NCI-H2107 treated with DMSO at 0.1 percent for 48 hours (cell line): ENCODE measurements around the gene UTP25.
"Not testable (repeated sequence)": the region's sequence is repeated elsewhere in the genome, so short reads cannot be mapped to it uniquely, and the experiment has no call there.

Experiments
- DNase-seq: peaks from one replicate; lab custom pipeline; 2025; ENCODE audit not compliant: unreplicated experiment; lab: John Stamatoyannopoulos, UW

UTP25 gene

DNA sequence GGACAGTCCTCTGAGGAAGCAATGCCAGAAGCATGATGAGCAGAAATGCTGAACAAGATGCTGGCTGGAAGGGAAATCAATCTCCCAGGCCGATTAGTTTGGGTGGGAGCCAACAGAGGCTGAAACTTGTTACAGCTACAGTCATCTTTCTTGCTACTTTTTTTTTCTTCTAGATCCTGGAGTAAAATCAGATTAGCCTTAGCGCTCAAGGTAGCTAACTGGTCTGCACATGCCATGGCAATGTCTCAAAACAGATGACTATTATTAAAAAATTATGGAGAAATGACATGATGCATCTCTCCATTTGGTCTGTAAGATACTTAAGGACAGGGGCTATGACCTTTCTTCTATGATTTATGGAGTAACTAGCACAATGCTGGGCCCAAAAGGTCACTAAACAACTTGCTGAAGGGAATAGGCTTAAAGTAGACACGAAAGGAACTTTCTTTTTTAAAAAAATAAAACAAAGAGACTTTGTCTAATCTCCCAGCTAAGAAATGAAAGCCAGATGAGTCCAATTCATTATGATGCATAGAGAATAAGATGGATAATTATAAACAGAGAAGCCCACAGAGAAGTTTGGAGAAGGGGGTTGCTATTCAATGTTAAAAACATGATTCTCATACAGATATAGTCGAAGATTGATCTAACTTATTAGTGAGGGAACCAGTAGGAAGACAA lies 42.5 kb downstream of the UTP25 start:
- DNase-seq = no peak

DNA sequence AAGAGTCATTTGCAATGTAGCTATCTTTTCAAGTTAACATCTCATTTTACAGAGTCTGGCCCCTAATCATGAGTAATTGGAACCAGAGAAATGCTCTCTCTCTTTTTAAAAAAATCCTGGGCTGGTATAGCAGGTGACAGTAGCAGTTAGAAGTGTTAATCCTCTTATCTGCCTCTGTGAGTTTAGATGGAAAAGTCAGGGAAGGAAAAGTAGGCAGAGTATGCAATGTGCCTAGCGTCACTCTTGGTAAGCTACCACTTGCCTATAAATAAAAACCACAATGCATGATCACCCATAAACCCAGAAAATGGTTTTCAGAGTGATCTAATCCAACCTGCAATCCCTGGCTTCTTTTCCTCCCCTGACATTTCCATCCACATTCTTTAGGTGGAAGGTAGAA lies 43.2 kb downstream of the UTP25 start:
- no peak for DNase-seq

DNA sequence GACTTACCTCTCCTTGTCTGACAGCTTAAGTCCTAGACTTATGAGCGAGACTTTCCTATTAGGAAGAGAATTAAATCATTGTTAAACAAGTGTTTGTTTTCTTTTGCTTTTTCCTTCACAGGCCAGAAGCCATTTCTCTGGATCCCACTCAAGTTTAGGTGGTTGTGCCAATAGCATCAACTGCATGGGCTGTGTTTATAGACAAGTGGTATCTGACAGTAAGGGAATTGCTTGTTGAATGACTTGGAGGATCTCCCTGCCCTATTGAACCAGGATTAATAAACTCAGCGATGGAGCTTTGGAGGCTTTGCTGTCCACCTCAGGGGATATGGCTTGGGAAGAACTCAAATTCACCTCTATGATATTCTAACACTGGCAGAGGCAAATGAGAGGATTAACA lies 43.7 kb downstream of the UTP25 start:
- no peak for DNase-seq

DNA sequence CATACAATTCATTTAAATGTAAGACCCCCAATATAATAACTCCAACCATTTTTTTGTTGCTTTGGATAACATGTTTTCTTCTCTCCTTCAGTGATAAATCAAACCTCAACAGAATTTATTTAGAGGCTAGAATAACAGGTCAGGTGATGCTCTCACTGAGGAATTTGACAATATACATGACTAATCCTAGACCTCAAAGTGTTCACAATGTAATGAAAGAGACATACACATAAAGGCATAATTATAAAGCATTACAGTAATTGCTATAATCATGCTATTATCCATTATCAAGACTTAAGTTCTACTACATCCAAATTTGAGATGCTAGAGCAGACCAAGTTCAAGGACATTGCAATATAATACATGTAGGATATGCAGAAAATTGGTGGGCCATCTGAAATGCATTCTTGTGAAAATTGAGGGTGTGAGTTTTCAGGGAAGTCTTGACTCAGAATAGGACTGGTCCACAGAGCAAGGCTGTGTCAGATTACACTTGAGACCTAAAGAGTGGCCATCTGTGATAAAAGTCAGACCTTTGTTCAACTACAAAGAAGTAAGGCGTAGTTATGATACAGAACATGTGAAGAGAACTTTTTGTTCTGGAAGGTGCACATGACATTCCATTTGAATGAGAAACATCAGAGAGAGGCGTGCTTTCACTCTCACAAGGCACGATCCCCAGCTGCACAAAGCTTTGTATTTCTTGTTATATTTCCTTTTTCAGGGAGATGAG lies 45.5 kb downstream of the UTP25 start:
- peak; percentile 40 for DNase-seq

DNA sequence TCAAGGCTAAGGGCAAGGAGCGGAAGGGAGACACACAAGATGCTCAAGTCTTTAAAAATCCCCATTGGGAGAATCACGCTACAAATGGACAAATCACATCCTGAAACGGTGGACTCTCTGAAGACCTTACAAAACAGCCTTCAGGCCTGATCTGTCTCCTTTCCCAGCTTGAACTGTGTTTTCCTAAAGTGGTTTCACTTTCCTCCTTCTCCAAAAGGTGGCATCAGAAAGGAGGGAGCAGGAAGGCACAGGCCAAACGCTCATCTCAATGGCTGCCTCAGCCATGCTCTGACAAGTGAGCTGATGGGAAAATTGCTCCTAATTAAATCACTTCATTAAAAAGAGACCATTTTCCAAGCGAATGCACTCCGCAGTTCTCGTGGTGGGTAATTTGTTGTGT lies 47.7 kb downstream of the UTP25 start:
- peak; percentile 83 for DNase-seq

DNA sequence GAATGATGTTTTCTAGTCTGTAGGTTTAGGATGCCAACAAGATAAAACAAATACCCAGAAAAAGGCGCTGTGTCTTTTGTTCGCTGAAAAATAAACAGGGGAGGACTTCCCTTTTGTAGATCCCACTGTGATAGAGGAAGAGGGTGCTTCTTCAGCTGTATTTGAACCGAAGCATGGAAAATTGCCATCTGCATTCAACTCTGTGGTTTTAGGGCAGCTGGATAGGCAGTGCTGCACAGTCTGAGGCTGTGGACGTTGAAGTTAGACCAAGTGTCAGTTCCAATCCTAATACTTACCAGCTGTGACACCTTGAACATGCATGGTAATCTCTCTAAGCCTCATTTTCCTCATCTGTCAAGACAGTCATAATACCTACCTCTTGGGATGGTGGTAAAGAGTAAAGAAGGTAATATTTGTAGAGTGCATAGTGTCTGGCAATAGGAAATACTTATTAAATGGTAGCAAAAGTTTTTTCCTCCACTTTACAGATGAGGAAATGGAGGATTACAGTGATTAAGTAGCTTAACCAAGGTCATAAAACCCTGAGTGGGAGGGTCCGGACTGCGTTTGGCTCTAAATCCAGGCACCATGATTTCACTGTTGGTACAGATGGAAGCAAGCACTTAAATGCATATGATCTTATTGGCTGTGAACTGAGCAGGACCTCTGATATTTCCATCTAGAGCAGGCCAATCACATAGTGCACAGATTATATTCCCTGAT lies 48.5 kb downstream of the UTP25 start:
- DNase-seq = peak; percentile 77

DNA sequence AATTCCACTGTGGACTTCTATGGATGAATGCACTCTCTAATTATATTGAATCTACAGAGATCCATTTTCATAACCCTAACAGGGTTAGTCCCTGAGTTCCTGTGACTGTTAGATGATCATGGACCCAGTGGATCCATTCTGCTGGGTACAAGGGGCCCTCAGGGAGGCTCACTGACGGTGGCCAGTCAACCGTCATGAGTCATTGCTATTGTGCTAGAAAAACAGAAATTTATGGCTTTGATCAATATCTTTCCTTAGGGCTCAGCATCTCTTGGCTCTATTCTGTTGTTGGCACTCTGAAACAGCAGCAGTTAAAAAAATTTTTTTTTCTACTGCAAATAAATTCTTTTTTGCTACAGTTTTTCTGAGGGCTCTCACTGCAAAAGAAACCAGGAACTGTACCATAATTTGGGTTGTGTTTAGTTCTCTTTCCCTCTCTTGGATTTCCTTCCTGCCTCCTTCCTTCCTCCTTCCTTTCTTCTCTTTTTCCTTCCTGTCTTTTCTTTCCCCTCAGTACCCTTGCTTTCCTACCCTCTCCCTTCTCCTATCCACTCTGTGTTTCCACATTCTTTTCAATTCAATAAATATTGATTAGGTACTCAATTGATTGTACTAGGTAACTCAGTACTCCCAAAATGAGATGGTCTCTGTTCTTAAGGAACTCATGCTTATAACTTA lies 49.5 kb downstream of the UTP25 start:
- DNase-seq = no peak

DNA sequence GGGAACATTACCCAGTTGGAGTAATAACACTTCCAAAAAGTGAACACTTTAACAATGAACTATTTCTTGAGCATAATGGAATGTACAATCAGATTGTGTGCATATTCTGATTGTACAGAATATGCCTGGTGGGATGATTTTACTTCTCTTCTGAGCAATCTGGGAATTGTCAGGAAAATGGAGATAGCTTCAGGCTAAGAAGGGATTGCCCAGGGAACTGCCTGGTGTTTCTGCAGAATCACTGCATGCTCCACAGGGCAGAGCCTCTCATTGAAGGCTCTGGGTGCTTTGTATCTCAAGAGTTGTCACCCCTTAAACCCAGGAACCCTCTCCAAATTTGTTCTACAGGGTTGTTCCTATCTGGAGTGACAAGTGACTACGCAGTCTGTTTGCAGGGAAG lies 51.2 kb downstream of the UTP25 start:
- no peak for DNase-seq

DNA sequence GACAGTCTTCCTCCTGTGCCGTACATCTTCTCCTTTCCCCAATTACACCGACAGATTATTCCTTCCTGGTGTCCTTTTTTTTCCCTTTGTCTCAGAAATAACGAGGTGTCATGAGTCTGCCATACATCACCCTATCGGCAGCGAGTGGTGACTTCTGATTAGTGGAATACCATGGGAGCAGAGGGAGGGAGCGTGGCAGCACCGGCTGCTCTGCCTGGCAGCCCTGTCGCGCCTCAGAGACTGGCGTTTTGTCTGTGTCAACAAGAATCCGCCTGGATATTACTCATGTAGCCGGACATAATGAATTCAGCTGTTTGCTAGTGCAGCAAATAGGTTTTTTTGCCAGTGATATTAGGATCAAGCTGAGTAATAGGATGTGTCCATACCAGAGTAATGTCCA lies 51.8 kb downstream of the UTP25 start:
- peak; percentile 59 for DNase-seq

DNA sequence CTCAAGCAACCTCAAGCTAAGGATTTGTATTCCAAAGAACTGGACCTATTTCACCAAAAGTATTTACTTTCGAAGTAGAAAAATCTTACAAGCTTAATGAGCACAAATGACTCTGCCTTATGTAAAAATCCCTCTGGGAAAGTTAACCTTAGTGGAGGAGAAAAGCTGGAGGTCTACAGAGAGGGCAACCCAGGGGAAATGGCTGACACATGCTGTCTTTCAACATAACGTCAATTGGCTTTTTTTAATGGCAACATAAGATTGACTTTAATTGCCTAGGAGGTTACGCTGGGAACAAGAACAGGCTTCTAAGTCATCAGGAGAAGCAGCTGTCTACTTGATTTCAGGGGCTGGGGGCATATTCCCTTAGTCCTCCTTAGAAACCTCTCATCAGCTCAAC lies 52.3 kb downstream of the UTP25 start:
- no peak for DNase-seq

DNA sequence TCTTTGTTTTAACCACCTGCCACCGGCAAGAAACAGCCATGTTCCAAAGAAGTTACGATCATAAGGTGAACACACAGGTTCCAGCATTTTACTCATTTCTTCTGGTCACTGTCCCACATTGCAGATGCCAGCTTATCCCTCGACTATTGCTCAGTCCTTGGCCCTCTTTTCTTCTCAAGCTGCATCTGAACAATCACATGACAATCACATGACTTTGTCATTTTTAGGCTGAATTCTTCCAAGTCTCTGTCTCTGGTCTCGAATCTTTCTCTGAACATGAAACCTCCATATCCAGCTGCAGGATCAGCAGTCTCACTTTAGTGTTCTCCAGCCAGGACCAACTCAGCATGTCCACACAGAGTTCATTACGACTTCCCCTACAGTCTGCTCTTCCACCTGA lies 53.8 kb downstream of the UTP25 start:
- DNase-seq = no peak

DNA sequence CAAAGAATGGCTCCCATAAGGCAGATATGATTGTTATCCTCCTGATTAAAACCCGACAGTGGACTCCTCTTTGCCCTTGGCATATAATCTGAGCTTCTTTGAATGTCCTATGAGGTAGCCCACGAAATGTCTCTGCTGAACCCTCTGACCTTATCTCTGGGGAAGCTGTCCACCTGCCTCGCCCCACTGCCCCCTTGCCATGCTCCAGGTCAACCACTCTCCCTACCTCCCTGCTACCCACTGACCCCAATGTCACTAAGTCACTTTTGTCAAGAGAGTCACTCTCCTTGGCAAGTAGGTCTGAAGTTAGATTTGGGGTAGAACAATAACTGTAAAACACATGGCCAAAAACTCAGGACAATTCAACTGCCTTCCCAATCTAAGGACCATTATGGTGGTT lies 54.5 kb downstream of the UTP25 start:
- DNase-seq = no peak

DNA sequence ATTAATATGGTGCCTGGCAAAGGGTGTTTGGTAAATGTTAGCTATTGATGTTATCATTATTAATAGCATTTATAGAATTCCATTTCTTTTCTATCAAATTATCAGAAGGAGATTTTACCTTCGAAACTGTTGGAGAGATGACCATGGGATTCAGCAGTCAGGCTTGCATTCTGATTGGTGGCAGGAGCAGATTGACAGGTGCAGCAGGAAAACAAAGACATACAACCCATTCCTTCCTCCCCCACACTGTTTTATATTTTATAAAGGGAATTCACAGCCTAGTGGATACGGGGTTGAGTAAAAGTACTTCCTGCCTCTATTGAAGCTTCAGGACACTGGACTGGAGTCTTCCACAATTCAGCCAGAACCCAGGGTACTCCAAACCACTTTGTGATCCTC lies 55.2 kb downstream of the UTP25 start:
- no peak for DNase-seq

DNA sequence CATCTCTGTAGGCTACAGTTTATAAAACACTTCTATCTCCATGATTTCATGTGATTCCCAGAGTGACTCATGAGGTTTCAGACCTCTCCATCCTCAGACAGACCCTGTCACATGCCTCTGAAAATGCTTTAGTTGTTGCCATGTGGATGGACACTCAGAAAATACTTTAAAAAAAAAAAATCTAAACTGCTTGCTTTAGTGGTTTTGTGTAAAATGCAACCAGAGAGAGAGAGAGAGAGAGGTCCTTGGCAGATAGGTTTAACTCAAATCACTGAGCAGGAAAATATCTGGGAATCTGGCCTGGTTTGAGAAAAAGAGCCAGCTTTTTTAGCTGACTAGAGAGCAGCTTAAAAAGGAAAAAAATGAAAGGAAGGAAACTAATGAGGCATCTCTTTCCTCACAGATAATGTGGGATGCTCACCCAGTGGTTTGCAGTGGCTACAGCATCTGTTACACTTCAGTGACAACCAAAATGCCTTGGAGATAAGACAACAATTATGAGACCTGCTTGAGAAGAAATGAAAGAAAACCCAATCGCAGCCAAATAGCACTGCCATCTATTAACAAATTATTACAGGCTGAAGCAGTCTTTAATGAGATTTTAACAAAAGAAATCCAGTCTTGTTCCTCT lies 55.7 kb downstream of the UTP25 start:
- no peak for DNase-seq

DNA sequence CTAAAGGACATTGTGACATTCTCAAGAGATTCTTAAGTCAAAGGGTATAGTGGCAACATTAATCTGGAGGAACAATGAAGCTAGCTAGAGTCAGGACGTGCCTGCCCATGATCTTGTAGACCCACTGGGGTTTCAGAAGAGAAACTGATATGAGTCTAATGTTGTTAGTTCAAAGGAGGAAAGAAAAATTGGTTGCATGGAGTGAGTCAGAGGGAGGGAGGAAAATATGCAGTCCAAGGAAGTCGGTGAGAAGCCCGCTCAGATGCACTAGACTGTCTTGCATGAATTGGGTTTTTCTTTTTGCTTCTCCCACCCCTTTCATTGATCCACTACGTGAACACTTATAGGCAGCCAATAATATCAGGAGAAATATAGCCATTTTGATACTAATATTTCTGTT lies 56.5 kb downstream of the UTP25 start:
- no peak for DNase-seq

DNA sequence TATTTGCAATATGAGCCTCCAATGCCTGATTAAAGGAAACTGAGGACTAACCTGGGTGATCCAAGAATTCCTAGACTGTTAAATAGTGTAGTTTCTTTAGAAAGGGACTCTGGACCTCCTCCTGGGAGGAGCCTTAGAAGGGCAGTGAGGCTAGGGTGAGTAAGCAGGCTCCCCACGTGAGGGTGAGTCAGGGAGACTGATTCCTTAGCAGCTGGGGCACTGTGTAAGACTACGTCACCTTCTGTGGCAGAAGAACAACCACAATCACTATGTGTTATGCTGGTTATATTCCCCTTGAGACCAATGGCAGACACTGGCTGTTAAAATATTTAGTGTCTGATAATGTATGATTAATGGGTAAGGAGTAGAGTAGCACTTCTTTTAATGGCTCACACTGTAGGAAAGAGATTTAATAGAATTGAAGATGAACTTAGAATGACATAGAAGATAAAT lies 56.9 kb downstream of the UTP25 start:
- no peak for DNase-seq

DNA sequence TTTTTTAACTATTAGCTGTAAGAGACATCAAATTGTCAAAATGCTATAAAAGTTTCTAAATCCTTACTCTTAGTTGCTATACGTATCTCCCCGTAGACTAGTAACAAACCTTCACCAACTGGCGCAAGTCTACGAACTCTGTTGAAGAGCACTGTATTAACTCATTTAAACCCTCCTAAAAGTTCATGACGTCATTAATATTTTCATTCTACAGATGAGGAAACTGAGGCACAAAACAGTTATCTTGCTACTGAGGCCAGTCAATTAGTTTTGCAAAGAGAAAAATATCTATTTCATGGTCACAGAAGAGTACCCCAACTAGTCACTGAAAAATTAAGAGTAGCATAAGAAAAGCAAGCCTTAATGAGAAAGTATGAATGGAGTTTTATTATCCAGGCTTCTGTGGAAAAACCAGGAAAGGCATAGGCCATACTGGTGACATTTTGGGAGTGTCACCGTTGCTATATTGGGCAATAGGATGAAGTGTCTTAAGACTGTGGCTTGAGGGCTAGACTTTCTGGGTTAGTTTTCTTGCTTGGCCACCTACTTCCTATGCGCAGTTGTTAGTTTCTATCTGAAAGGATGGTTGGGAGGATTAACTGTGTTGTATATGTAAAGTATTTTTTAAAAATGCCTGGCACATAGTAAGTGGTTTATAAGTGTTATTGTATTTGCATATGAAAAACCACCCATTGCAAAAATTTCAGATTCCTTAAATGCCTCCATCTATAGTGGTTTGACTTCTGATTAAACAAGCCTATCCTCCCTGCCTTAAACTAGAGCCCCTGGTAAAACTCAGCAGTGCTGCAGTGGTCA lies 57.8 kb downstream of the UTP25 start:
- DNase-seq = no peak

DNA sequence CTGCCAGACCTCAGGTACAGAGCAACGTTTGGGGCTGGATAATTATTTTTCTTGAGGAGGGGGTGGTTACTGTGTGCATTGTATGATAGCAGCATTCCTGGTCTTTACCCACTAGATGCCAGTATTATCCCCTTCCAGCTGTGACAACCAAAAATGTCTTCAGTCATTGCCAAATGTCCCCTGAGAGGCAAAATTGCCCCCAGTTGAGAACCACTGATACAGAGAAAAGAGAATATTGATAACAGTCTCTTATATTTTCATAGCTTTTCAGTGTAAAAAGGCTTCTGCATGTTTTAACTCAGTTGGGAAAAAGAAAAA lies 58.4 kb downstream of the UTP25 start:
- no peak for DNase-seq

DNA sequence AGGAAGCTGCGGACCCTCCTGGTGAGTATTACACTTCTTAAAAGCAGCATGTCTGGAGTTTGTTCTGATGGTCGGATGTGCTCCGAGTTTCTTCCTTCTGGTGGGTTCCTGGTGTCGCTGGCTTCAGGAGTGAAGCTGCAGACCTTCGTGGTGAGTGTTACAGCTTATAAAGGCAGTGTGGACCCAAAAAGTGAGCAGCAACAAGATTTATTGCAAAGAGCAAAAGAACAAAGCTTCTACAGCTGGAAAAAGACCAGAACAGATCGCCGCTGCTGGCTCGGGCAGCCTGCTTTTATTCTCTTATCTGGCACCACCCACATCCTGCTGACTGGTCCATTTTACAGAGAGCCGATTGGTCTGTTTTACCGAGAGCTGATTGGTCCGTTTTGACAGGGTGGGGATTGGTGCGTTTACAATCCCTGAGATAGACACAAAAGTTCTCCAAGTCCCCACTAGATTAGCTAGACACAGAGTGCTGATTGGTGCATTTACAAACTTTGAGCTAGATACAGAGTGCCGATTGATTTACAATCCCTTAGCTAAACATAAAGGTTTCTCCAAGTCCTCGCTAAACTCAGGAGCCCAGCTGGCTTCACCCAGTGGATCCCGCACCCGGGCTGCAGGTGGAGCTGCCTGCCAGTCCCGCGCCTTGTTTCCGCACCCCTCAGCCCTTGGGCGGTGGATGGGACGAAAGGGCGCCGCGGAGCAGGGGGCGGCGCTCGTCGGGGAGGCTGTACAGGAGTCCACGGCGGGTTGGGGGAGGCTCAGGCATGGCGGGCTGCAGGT lies 60.7 kb downstream of the UTP25 start:
- not testable (repeated sequence) for DNase-seq

DNA sequence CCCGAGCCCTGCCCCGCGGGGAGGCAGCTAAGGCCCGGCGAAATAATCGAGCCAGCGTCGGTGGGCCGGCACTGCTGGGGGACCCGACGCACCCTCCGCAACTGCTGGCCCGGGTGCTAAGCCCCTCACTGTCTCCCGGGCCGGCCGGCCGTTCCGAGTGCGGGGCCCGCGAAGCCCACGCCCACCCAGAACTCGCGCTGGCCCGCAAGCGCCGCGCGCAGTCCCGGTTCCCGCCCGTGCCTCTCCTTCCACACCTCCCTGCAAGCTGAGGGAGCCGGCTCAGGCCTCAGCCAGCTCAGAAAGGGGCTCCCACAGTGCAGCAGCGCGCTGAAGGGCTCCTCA lies 61.3 kb downstream of the UTP25 start:
- no peak for DNase-seq
